Measurements from ENCODE around the gene SNX13.

- TF ChIP-seq CTCF (IDR thresholded peaks at IDR 0.05; ENCODE audit: poor library complexity): no peak
- no peak for TF ChIP-seq EZH2 (IDR thresholded peaks at IDR 0.05; ENCODE audit: borderline replicate concordance)
- no peak for TF ChIP-seq EZH2phosphoT487 (IDR thresholded peaks at IDR 0.05; ENCODE audit: low read depth, severe bottlenecking, unreplicated experiment)
Measured at GRCh38 chr7:17939606-17940301, 540 bp downstream of the SNX13 start.

All from hepatocyte (in vitro differentiated cells).